ENCODE results near the gene PDE11A. TPM values are rescaled to one million over a fixed set of nuclear protein-coding genes. Genes with fewer than 3 reads are reported as not detected.

Gene PDE11A
- total RNA-seq, 2 donors from 2014 or later: 1.5 to 1.9 TPM

GRCh38 chr2:177992992-177993391 is 79.6 kb downstream of the PDE11A start:
- H3K36me3 Mint-ChIP-seq (ENCODE audit: low read depth): no peaks in the 10 kb centered on the region
- 88% methylated on average over 1 of the region's 2 CpGs; no CpG with 5 or more reads in 1 of the 2 experiments for WGBS, 2 experiments (ENCODE audit: insufficient coverage in 1 of 2, insufficient read length in 1 of 2)
- H3K36me3 ChIP-seq (ENCODE audit: control insufficient read depth, insufficient read depth, low read length): no peaks in the 10 kb centered on the region
- H3K27ac Mint-ChIP-seq: no peak overlapping the region
- no peaks in the 10 kb centered on the region for H3K4me1 Mint-ChIP-seq
- no peak overlapping the region for H3K9ac ChIP-seq (ENCODE audit: extremely low read depth, low read length, poor library complexity, severe bottlenecking)
- H3K27me3 Mint-ChIP-seq (ENCODE audit: insufficient read depth): peaks cover 5% of the 10 kb centered on the region
- no peak overlapping the region for H3K27ac ChIP-seq (ENCODE audit: low read depth, low read length)
- TF ChIP-seq CTCF (conservative IDR thresholded peaks at IDR 0.05): no peak
- H3K9me3 Mint-ChIP-seq: no peaks in the 10 kb centered on the region
- no peaks in the 10 kb centered on the region for H3K27me3 ChIP-seq (ENCODE audit: control insufficient read depth, insufficient read depth, low read length, poor library complexity, severe bottlenecking)
- H3K4me1 ChIP-seq (ENCODE audit: control insufficient read depth, insufficient read depth, low read length): no peaks in the 10 kb centered on the region
- no peaks in the 10 kb centered on the region for H3K9me3 ChIP-seq (ENCODE audit: control insufficient read depth, low read length)
- no peak overlapping the region for H3K4me3 ChIP-seq (ENCODE audit: low read length)
- no peak for DNase-seq
- no peak overlapping the region for H3K4me3 Mint-ChIP-seq

- WGBS, 2 experiments (ENCODE audit: insufficient coverage in 1 of 2, insufficient read length in 1 of 2): 83 to 84% methylated on average over 2 to 4 of the region's 4 CpGs
- H3K27me3 ChIP-seq (ENCODE audit: control insufficient read depth, insufficient read depth, low read length, poor library complexity, severe bottlenecking): peaks cover 7% of the 10 kb centered on the region
- DNase-seq: no peak
- Mint-ChIP-seq H3K9me3 (no peaks in the 10 kb centered on the region), H3K4me1 (no peaks in the 10 kb centered on the region), H3K27me3 (ENCODE audit: insufficient read depth) (peaks cover 4% of the 10 kb centered on the region), H3K27ac (no peak overlapping the region), H3K36me3 (ENCODE audit: low read depth) (no peaks in the 10 kb centered on the region), H3K4me3 (no peak overlapping the region)
- no peaks in the 10 kb centered on the region for H3K4me1 ChIP-seq (ENCODE audit: control insufficient read depth, insufficient read depth, low read length)
- TF ChIP-seq CTCF (conservative IDR thresholded peaks at IDR 0.05): no peak
- no peak overlapping the region for H3K27ac ChIP-seq (ENCODE audit: low read depth, low read length)
- no peaks in the 10 kb centered on the region for H3K9me3 ChIP-seq (ENCODE audit: control insufficient read depth, low read length)
- H3K4me3 ChIP-seq (ENCODE audit: low read length): no peak overlapping the region
- no peaks in the 10 kb centered on the region for H3K36me3 ChIP-seq (ENCODE audit: control insufficient read depth, insufficient read depth, low read length)
- no peak overlapping the region for H3K9ac ChIP-seq (ENCODE audit: extremely low read depth, low read length, poor library complexity, severe bottlenecking)
Measured at GRCh38 chr2:177989029-177989885, 83.3 kb downstream of the PDE11A start.

- Histone ChIP-seq H3K27ac (ENCODE audit: low read depth, low read length) (no peak overlapping the region), H3K9ac (ENCODE audit: extremely low read depth, low read length, poor library complexity, severe bottlenecking) (no peak overlapping the region), H3K9me3 (ENCODE audit: control insufficient read depth, low read length) (no peaks in the 10 kb centered on the region), H3K4me3 (ENCODE audit: low read length) (no peak overlapping the region), H3K27me3 (ENCODE audit: control insufficient read depth, insufficient read depth, low read length, poor library complexity, severe bottlenecking) (peaks cover 7% of the 10 kb centered on the region), H3K36me3 (ENCODE audit: control insufficient read depth, insufficient read depth, low read length) (no peaks in the 10 kb centered on the region), H3K4me1 (ENCODE audit: control insufficient read depth, insufficient read depth, low read length) (no peaks in the 10 kb centered on the region)
- Mint-ChIP-seq H3K4me3 (no peak overlapping the region), H3K9me3 (peaks cover 2% of the 10 kb centered on the region), H3K36me3 (ENCODE audit: low read depth) (no peaks in the 10 kb centered on the region), H3K4me1 (no peaks in the 10 kb centered on the region), H3K27ac (no peak overlapping the region), H3K27me3 (ENCODE audit: insufficient read depth) (peaks cover 6% of the 10 kb centered on the region)
- WGBS, 2 experiments (ENCODE audit: insufficient coverage in 1 of 2, insufficient read length in 1 of 2): 68% methylated on average over 1 of the region's 1 CpG; no CpG with 5 or more reads in 1 of the 2 experiments
- DNase-seq: no peak
- TF ChIP-seq CTCF (conservative IDR thresholded peaks at IDR 0.05): no peak
Measured at GRCh38 chr2:177984749-177985148, 87.8 kb downstream of the PDE11A start.
